ENCODE measurements around the gene DHX40.

- TF ChIP-seq FOXS1 (CRISPR knock-in tag; IDR thresholded peaks at IDR 0.05) (no peak), CTCF (IDR thresholded peaks at IDR 0.05) (no peak), REST (IDR thresholded peaks at IDR 0.05) (no peak)
These were observed 41.7 kb downstream of the DHX40 start for GRCh38 chr17:59607061-59607460.

All from A549 (cell line).